Gastroesophageal sphincter (tissue), 3 donors: ENCODE data around the gene MSRB1.
"Not testable (repeated sequence)": the region's sequence is repeated elsewhere in the genome, so short reads cannot be mapped to it uniquely, and the experiment has no call there.

Experiments used
- CTCF ChIP-seq, 4 experiments: fragments of 200-600 bp in 2 of 4; fragments of 450-650 bp in 2 of 4; sonication (generic) in 1 of 4; IDR thresholded peaks; one replicate each; pipeline ENCODE4 v1.5.1; 2017 to 2019; ENCODE audit warnings: antibody characterized with exemption in 4 of 4, mild to moderate bottlenecking in 2 of 4, moderate library complexity in 2 of 4
- EP300 ChIP-seq: sonication (generic); formaldehyde crosslinking; IDR thresholded peaks from one replicate; pipeline ENCODE4 v1.6.1; 2017; ENCODE audit warnings: antibody characterized with exemption, mild to moderate bottlenecking
- POLR2A ChIP-seq, 2 donors: fragments of 450-650 bp; IDR thresholded peaks; one replicate each; pipeline ENCODE4 v1.6.1; 2017; ENCODE audit warnings: antibody characterized with exemption in 2 of 2, mild to moderate bottlenecking in 2 of 2, moderate library complexity in 1 of 2
- POLR2AphosphoS5 ChIP-seq: sonication (generic); formaldehyde crosslinking; IDR thresholded peaks from one replicate; pipeline ENCODE4 v1.6.1; 2017; ENCODE audit warnings: antibody characterized with exemption

GRCh38 chr16:1957434-1958142 lies 14.6 kb upstream of the MSRB1 start:
- TF ChIP-seq CTCF (IDR thresholded peaks at IDR 0.05); POLR2AphosphoS5; EP300; POLR2A (IDR thresholded peaks at IDR 0.05): not testable (repeated sequence)
